ENCODE results near the gene XRCC1.
A peak's percentile ranks its signal among the peaks of the same experiment; 100 is the strongest.

DNA sequence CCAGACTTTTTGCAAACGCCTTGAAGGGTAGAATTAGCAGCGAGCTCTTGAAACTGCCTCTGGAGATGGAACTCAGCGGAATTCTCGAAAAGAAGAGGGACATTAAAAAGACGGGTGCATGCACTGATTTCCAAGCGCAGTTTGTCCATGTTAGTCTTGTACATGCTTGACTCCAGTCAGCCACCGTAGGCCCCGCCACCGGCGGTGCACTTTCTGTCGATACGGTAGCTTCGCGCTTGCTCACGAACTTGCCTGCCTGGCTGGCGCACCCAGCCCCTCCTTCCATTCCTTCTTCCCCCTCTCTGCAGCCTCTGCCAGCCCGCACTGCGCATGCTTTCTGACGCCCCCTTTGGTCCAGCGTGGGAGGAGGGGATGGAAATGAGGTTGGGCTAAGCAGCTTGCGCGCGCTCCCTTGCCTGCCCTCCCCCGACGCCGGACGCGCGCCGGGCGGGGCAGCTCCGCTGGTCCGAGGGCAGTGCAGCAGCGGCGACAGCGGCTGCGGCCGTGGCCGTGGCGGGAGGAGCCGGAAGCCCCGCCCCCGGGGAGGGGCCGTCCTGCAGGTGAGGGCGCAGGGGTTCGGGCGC lies 42.3 kb downstream of the XRCC1 start, which contains the start of gene ZNF575:
- peak; percentile 36 to 68 for TF ChIP-seq POLR2AphosphoS5 (IDR thresholded peaks at IDR 0.05; ENCODE audit: insufficient read depth in 1 of 2, low read depth in 1 of 2)
- TF ChIP-seq, protein P1, sequence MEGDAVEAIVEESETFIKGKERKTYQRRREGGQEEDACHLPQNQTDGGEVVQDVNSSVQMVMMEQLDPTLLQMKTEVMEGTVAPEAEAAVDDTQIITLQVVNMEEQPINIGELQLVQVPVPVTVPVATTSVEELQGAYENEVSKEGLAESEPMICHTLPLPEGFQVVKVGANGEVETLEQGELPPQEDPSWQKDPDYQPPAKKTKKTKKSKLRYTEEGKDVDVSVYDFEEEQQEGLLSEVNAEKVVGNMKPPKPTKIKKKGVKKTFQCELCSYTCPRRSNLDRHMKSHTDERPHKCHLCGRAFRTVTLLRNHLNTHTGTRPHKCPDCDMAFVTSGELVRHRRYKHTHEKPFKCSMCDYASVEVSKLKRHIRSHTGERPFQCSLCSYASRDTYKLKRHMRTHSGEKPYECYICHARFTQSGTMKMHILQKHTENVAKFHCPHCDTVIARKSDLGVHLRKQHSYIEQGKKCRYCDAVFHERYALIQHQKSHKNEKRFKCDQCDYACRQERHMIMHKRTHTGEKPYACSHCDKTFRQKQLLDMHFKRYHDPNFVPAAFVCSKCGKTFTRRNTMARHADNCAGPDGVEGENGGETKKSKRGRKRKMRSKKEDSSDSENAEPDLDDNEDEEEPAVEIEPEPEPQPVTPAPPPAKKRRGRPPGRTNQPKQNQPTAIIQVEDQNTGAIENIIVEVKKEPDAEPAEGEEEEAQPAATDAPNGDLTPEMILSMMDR (IDR thresholded peaks at IDR 0.05) = no peak
